Effector CD4-positive, alpha-beta T cell (primary cell): ENCODE data around the gene POLD2.

Source experiments
- DNase-seq: peaks from one replicate; pipeline ENCODE4 v3.0.0-alpha.2; 2020

POLD2 gene

GRCh38 chr7:44112997-44113763, 10.2 kb downstream of the POLD2 start:
- no peak for DNase-seq

- no peak for DNase-seq
These were observed 10.9 kb downstream of the POLD2 start for GRCh38 chr7:44112231-44112996.

- no peak for DNase-seq
These were observed 11.6 kb downstream of the POLD2 start for GRCh38 chr7:44111761-44112160.

GRCh38 chr7:44110719-44111635, 12.4 kb downstream of the POLD2 start:
- no peak for DNase-seq

- DNase-seq: no peak
These were observed 13.4 kb downstream of the POLD2 start for GRCh38 chr7:44109991-44110390.

- no peak for DNase-seq
These were observed 14.3 kb downstream of the POLD2 start for GRCh38 chr7:44108768-44109750.

- DNase-seq: no peak
These were observed 15.2 kb downstream of the POLD2 start for GRCh38 chr7:44107961-44108767.

- no peak for DNase-seq
These were observed 16.0 kb downstream of the POLD2 start for GRCh38 chr7:44107116-44107960.

- DNase-seq: no peak
These were observed 16.9 kb downstream of the POLD2 start for GRCh38 chr7:44106311-44107065.

- DNase-seq: no peak
These were observed 17.5 kb downstream of the POLD2 start for GRCh38 chr7:44105832-44106231.

- no peak for DNase-seq
These were observed 18.2 kb downstream of the POLD2 start for GRCh38 chr7:44104860-44105771.

GRCh38 chr7:44103923-44104859, 19.2 kb downstream of the POLD2 start, which contains the start of gene AEBP1:
AEBP1 (plus strand) TSS chr7:44104345; CDS start chr7:44104666, 321 bp downstream.
- DNase-seq: no peak

GRCh38 chr7:44103566-44103922, 19.8 kb downstream of the POLD2 start:
- no peak for DNase-seq

GRCh38 chr7:44102846-44103565, 20.3 kb downstream of the POLD2 start:
- DNase-seq: no peak

- no peak for DNase-seq
These were observed 21.1 kb downstream of the POLD2 start for GRCh38 chr7:44101966-44102845.
